Measurements from ENCODE around the gene EEPD1.
"Not testable (repeated sequence)": the region's sequence is repeated elsewhere in the genome, so short reads cannot be mapped to it uniquely, and the experiment has no call there.

The EEPD1 gene

DNA sequence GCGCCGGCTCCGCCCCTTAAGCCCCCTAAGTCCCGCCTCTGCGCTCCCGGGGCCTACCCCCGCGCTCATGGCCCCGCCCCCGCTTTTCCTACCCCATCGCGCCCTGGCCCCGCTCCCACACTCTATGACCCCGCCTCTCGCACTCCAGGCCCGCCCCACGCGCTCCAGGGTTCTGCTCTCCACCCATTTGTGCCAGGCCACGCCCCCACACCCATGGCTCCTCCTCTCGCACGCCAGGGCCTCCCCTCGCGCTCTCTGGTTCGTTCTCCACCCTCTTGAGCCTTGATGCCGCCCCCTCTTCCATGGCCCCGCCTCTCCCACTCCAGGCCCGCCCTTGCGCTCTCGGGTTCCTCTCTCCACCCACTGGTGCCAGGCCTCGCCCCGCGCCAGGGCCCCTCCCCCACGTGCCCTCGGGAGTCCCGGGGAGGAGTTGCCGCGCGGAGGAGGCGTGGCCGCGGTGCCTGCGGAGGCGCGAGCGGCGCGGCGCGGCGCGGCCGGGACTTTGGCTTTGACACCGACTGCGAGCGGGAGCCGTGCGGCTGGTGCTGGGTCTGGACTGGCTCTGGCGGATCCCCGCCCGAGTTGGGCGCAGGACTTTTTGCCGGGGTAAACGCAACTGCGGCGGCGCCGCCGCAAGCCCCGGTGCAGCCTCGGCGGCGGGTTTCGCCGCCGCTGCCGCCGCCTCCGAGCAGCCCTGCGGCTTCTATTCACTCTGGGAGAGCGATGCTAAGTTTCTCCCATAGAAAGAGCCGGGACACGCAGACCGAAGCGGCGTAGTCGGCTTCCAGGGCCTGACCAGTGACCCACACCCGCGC is at the start of gene EEPD1:
EEPD1 (plus strand) TSS at position 499 of the 815 bp plus-strand sequence. CDS start 1,071 bp downstream, outside the sequence.
- peak; percentile 99 for DNase-seq (ENCODE audit: low read depth)
- H3K4me3 ChIP-seq (ENCODE audit: low read length), result peak within 1 kb of the TSS; percentile 72
- no peak for TF ChIP-seq CTCF (conservative IDR thresholded peaks at IDR 0.05; ENCODE audit: low read length)

DNA sequence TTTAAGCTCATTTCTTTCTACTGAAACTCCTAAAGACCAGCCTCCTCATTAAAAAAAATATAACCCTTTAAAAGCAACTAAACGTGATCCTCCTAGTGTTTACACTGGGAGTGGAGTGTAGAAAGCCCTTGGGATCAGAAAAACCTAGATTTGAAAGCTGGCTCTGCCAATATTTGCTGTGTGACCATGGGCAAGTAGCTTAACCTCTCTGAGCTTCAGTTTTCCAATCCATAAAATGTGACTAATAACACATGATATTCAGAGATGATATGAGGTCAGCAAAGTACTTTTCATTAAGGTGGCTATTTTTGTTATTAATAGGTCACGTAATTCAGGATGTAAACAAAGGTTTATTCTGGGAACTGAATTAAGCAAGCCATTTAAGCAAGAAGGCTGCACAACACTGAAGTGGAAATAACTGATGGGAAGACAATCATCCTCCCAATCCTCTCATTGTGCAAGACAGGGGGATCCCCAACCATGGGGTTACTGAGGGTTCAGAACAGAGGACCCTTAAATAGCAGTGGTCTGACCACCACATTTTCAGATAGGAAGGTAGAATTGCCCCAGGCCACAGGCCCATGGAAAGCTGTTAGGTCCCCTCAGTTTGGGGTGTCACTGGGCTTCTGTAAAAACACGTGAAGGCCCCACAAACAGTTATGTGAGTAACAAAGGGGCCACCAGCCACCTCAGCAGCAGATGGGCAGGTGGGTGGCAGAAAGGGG is 49.1 kb upstream of the EEPD1 start:
- DNase-seq (ENCODE audit: low read depth), result no peak
- no peak overlapping the region for H3K4me3 ChIP-seq (ENCODE audit: low read length)
- TF ChIP-seq CTCF (conservative IDR thresholded peaks at IDR 0.05; ENCODE audit: low read length), result no peak

- not testable (repeated sequence) for DNase-seq (ENCODE audit: low read depth); H3K4me3 ChIP-seq (ENCODE audit: low read length)
These were observed 45.8 kb upstream of the EEPD1 start for GRCh38 chr7:36106972-36107908.

DNA sequence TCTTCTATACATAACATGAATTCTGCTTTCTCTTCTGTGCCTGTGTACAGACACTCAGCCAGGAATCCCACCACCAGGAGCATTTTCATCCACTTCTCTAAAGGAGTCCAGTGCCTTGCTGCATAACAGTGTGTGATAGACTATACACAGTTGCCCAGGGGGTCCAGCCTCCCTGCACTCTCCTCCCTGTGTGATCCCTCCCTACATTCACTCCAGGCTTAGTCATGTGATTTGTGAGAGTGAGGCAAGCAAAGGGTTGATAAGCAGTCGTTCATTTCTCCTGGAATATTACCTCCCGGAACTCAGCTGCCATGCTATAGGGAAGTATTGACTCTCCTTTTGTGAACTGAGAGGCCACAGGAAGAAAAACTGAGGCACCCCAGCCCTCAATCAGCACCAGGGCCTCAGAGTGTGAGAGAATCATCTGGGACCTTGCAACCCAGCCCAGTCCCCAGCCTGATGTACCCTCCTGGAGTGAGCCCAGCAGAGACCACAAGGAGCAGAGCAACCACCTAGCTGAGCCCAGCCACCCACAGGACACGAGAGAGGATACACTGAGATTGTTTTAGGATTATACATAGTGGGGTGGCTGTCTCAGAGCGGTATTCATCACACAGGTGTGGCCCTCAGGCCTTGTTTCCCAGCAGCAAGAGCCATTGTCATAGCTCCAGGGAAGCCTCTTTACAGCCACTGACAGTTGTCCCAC is 45.0 kb upstream of the EEPD1 start:
- no peak overlapping the region for H3K4me3 ChIP-seq (ENCODE audit: low read length)
- TF ChIP-seq CTCF (conservative IDR thresholded peaks at IDR 0.05; ENCODE audit: low read length), result no peak

GRCh38 chr7:36109013-36109627 is 43.9 kb upstream of the EEPD1 start:
- no peak for DNase-seq (ENCODE audit: low read depth)
- H3K4me3 ChIP-seq (ENCODE audit: low read length), result no peak overlapping the region
- no peak for TF ChIP-seq CTCF (conservative IDR thresholded peaks at IDR 0.05; ENCODE audit: low read length)

More for the DNA sequence above, 45.0 kb upstream of the EEPD1 start:
- no peak for DNase-seq (ENCODE audit: low read depth)

DNA sequence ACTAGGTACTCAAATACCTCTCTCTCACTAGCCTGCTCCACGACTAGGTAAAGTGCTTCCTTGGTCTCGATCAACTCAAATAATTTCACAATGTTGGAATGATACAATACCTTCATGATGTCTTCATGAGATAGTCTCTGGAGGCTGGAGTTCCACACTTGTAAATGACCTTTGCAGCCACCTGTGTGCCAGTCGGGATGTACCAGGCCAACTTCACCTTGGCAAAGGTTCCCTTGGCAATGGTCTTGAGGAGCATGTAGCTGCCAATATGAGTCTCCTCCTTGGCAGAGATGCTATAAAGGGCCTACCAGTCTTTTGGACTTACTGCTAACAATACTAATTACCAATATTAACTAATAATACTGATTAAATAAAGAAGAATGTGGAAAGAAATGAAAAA is 42.5 kb upstream of the EEPD1 start:
- DNase-seq (ENCODE audit: low read depth), result no peak
- TF ChIP-seq CTCF (conservative IDR thresholded peaks at IDR 0.05; ENCODE audit: low read length), result no peak
- H3K4me3 ChIP-seq (ENCODE audit: low read length), result no peak overlapping the region

All from AG10803 (cell line).